Suprapubic skin (tissue), 4 donors: ENCODE measurements around the gene MTCL1. TPM values are rescaled to one million over a fixed set of nuclear protein-coding genes. Genes with fewer than 3 reads are reported as not detected.

Experiments
- DNase-seq, 2 donors: peaks; one replicate each; pipeline ENCODE4 v3.0.0-alpha.2; 2019; ENCODE audit warnings: low spot score in 2 of 2
- H3K27ac ChIP-seq: fragments of 200-600 bp; sonication (generic); one replicate; pipeline ENCODE4 v1.5.1; 2019
- H3K27me3 ChIP-seq: fragments of 200-600 bp; sonication (generic); one replicate; pipeline ENCODE4 v1.5.1; 2019
- H3K36me3 ChIP-seq: fragments of 200-600 bp; sonication (generic); one replicate; pipeline ENCODE4 v1.5.1; 2019
- H3K4me1 ChIP-seq: fragments of 200-600 bp; sonication (generic); one replicate; pipeline ENCODE4 v1.5.1; 2019
- H3K4me3 ChIP-seq: fragments of 200-600 bp; sonication (generic); one replicate; pipeline ENCODE4 v1.5.1; 2019; ENCODE audit warnings: mild to moderate bottlenecking
- H3K9me3 ChIP-seq: fragments of 200-600 bp; sonication (generic); one replicate; pipeline ENCODE4 v1.5.1; 2019
- EP300 ChIP-seq: sonication (generic); formaldehyde crosslinking; IDR thresholded peaks from one replicate; pipeline ENCODE4 v1.6.1; 2017; ENCODE audit warnings: antibody characterized with exemption
- POLR2A ChIP-seq, 2 donors: fragments of 450-650 bp; IDR thresholded peaks; one replicate each; pipeline ENCODE4 v1.6.1; 2017; ENCODE audit warnings: antibody characterized with exemption in 2 of 2, mild to moderate bottlenecking in 2 of 2, moderate library complexity in 2 of 2
- POLR2AphosphoS5 ChIP-seq, 3 donors: sonication (generic); formaldehyde crosslinking; IDR thresholded peaks; one replicate each; pipeline ENCODE4 v1.6.1; 2017; ENCODE audit warnings: antibody characterized with exemption in 3 of 3
- WGBS: methylation state at CpG from one replicate; pipeline ENCODE4 v1.1.5; 2018; 5-methylcytosine and 5-hydroxymethylcytosine counted together
- total RNA-seq, 4 donors: library from RNA; depleted of rRNA; stranded (reverse); fragments of >200 nt; gene quantifications; one replicate each; pipeline ENCODE4 v1.1.0, GENCODE V29; 2016
- TF ChIP-seq, protein P1 (sequence below), 2 donors: fragments of 200-600 bp in 1 of 2; fragments of 450-650 bp in 1 of 2; sonication (generic) in 1 of 2; IDR thresholded peaks; one replicate each; pipeline ENCODE4 v1.5.1; 2016 to 2019; ENCODE audit warnings: antibody characterized with exemption in 2 of 2, mild to moderate bottlenecking in 1 of 2, moderate library complexity in 1 of 2

The MTCL1 gene
- total RNA-seq, 4 donors from 2014 or later = 7.0 to 9.4 (median 8.1) TPM

DNA sequence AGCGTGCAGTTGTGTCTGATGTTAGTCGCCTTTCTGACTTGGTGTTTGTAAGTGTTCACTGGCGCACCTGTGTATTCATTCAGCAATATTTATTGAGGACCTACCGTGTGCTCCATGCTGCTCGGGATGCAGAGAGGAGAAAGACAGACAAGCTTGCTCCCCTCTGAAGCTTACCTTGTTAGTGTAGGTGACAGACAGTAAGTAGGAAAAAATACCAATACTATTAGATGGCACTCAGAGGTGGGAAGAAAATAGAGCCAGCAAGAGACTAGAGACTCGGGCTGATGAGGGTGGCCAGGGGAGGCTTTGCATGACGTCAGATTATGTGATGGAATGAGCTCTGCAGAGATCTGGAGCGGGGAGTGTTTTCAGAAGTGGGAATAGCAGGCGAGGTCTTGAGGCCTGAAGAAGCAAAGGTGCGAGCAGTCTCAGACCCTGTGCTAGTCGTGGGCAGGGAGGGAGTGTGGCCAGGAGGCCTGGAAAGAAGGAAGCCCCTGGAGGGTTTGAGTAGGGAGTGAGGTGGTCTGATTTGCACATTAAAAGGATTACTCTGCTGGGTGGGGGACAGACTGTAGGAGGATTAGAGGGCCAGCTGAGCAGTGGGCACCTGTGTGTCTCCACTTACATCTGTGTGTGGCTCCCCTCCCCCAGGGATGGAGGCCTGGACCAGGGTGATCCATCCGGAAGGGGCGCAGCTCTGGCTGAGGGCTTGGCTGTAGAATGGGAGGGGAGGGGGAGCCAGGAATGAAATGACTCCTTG, 11.8 kb downstream of the MTCL1 start:
- no peak for DNase-seq
- Histone ChIP-seq H3K4me3 (no peak overlapping the region), H3K4me1 (no peaks in the 10 kb centered on the region), H3K27me3 (no peaks in the 10 kb centered on the region), H3K27ac (no peak overlapping the region), H3K36me3 (no peaks in the 10 kb centered on the region), H3K9me3 (no peaks in the 10 kb centered on the region)
- 88% methylated on average over 13 of the region's 13 CpGs for WGBS
- TF ChIP-seq POLR2A (IDR thresholded peaks at IDR 0.05) (no peak), EP300 (no peak)
- TF ChIP-seq, protein P1, sequence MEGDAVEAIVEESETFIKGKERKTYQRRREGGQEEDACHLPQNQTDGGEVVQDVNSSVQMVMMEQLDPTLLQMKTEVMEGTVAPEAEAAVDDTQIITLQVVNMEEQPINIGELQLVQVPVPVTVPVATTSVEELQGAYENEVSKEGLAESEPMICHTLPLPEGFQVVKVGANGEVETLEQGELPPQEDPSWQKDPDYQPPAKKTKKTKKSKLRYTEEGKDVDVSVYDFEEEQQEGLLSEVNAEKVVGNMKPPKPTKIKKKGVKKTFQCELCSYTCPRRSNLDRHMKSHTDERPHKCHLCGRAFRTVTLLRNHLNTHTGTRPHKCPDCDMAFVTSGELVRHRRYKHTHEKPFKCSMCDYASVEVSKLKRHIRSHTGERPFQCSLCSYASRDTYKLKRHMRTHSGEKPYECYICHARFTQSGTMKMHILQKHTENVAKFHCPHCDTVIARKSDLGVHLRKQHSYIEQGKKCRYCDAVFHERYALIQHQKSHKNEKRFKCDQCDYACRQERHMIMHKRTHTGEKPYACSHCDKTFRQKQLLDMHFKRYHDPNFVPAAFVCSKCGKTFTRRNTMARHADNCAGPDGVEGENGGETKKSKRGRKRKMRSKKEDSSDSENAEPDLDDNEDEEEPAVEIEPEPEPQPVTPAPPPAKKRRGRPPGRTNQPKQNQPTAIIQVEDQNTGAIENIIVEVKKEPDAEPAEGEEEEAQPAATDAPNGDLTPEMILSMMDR (IDR thresholded peaks at IDR 0.05) = no peak

DNA sequence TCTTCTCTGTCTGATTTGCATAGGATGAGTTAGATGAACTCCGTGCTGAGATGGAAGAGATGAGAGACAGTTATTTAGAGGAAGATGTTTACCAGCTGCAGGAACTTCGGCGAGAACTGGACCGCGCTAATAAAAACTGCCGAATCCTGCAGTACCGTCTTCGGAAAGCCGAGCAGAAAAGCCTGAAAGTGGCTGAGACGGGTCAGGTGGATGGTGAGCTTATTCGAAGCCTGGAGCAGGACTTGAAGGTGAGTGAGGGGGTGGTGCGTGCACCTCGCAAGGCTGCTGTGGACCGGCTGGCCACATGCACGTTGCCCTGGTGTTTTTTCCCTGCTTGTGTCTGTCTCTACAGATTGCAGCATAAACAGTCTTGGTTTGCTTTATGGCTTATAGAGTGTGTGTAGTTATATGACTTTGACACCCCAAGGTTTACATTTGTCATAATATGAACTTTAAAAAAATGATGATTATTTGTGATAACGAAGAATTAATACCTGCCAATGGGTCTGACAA, 13.1 kb downstream of the MTCL1 start:
- no peaks in the 10 kb centered on the region for H3K27me3 ChIP-seq
- 90% methylated on average over 16 of the region's 16 CpGs for WGBS
- no peak overlapping the region for H3K4me3 ChIP-seq
- H3K9me3 ChIP-seq = no peaks in the 10 kb centered on the region
- DNase-seq = no peak
- H3K36me3 ChIP-seq = no peaks in the 10 kb centered on the region
- no peaks in the 10 kb centered on the region for H3K4me1 ChIP-seq
- no peak overlapping the region for H3K27ac ChIP-seq
- TF ChIP-seq POLR2A (IDR thresholded peaks at IDR 0.05) (no peak), POLR2AphosphoS5 (IDR thresholded peaks at IDR 0.05) (no peak), EP300 (no peak)
- TF ChIP-seq, protein P1 (IDR thresholded peaks at IDR 0.05) = no peak

DNA sequence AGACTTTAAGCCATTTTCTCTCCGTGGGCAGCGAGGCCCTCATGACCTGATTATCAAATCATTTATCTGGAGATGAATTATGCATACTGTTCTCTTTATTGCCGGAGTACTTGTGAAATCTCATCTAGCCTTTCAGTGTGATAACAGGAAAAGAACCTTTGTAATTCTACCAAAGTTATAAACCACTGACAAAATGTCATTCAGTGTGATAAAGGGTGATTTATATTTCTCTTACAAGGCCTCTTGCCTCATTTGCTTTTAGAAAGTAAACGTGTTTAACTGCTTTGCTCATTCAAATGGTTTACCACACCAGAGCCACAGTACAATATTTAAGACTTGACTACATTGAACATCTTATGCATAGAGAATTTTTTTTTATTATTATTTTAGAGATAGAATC, 13.8 kb downstream of the MTCL1 start:
- DNase-seq = no peak
- H3K4me3 ChIP-seq = no peak overlapping the region
- no peaks in the 10 kb centered on the region for H3K4me1 ChIP-seq
- TF ChIP-seq EP300 = no peak
- TF ChIP-seq, protein P1 (IDR thresholded peaks at IDR 0.05) = no peak
- no peaks in the 10 kb centered on the region for H3K36me3 ChIP-seq
- no peaks in the 10 kb centered on the region for H3K9me3 ChIP-seq
- 79% methylated on average over 4 of the region's 4 CpGs for WGBS
- no peaks in the 10 kb centered on the region for H3K27me3 ChIP-seq
- no peak overlapping the region for H3K27ac ChIP-seq

DNA sequence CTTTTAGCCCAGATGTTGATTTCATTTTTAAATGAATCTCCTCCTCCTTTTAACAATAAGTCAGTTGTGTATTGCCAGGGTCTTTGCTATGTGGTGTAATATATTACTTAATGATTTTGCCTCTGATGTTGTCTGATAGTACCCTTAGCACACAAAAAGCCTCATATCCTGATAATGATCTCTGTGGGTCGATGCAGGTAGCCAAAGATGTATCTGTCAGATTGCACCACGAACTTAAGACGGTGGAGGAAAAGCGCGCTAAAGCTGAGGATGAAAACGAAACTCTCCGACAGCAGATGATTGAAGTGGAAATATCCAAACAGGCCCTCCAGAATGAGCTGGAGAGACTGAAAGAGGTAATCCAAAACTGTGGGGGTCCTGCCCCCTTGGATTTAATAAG, 14.8 kb downstream of the MTCL1 start:
- 90% methylated on average over 7 of the region's 7 CpGs for WGBS
- TF ChIP-seq POLR2A (IDR thresholded peaks at IDR 0.05) = no peak
- TF ChIP-seq, protein P1 (IDR thresholded peaks at IDR 0.05) = no peak
- no peak for TF ChIP-seq POLR2AphosphoS5 (IDR thresholded peaks at IDR 0.05)
- no peak for TF ChIP-seq EP300
- no peaks in the 10 kb centered on the region for H3K36me3 ChIP-seq
- H3K9me3 ChIP-seq = no peaks in the 10 kb centered on the region
- no peak overlapping the region for H3K27ac ChIP-seq
- H3K4me3 ChIP-seq = no peak overlapping the region
- H3K27me3 ChIP-seq = no peaks in the 10 kb centered on the region
- DNase-seq = no peak
- H3K4me1 ChIP-seq = no peaks in the 10 kb centered on the region

DNA sequence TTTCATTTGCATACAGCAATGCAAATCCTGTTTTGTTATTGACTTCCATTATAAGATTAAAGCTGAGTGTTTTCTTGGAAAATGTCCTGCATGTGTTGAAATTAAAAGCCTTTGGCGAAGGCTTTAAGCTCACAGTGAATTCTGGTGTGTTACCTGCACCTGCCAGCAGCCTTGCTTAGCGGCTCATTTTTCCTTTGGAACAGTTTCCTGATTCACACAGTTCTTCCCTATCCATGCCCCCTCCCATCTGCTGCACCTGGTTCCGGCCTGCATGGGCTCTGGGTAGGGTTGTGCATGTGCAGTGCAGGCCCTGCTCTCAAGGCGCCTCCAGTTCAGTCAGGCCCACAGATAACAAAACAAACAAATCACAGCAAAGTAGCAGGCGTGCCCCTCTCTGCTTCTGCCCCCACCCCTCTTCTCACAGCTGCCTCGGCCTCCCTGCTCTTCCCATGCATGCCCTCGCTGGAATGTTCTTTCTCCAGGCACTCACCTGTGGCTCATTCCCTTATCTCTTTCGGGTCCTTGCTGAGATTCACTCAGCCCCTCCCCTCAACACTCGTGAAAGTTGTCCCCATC, 15.8 kb downstream of the MTCL1 start:
- 86% methylated on average over 9 of the region's 9 CpGs for WGBS
- Histone ChIP-seq H3K4me3 (no peak overlapping the region), H3K27me3 (no peaks in the 10 kb centered on the region), H3K4me1 (no peaks in the 10 kb centered on the region), H3K36me3 (no peaks in the 10 kb centered on the region), H3K27ac (no peak overlapping the region), H3K9me3 (no peaks in the 10 kb centered on the region)
- TF ChIP-seq, protein P1 (IDR thresholded peaks at IDR 0.05) = no peak
- TF ChIP-seq POLR2AphosphoS5 (IDR thresholded peaks at IDR 0.05) (no peak), POLR2A (IDR thresholded peaks at IDR 0.05) (no peak), EP300 (no peak)
- no peak for DNase-seq
